CD4-positive, alpha-beta T cell treated with Interferon alpha-2 for 1 hour (primary cell): ENCODE results near the gene LRMDA.

Source experiments
- DNase-seq, 2 donors: peaks; one replicate each; pipeline ENCODE4 v3.0.0-alpha.2; 2020 to 2022

Gene LRMDA

GRCh38 chr10:75887992-75888680, 456.7 kb downstream of the LRMDA start:
- DNase-seq = no peak

- DNase-seq = no peak
These were observed 457.6 kb downstream of the LRMDA start for GRCh38 chr10:75889051-75889450.

- DNase-seq = no peak
These were observed 463.3 kb downstream of the LRMDA start for GRCh38 chr10:75894761-75895160.

- no peak for DNase-seq
These were observed 463.8 kb downstream of the LRMDA start for GRCh38 chr10:75895259-75895658.

GRCh38 chr10:75899816-75900390, 468.5 kb downstream of the LRMDA start:
- DNase-seq = no peak

- DNase-seq = no peak
These were observed 471.4 kb downstream of the LRMDA start for GRCh38 chr10:75902816-75903215.

- no peak for DNase-seq
These were observed 473.3 kb downstream of the LRMDA start for GRCh38 chr10:75904499-75905283.

- DNase-seq = no peak
These were observed 474.1 kb downstream of the LRMDA start for GRCh38 chr10:75905490-75905889.

GRCh38 chr10:75910032-75910431, 478.6 kb downstream of the LRMDA start:
- no peak for DNase-seq

GRCh38 chr10:75911426-75911825, 480.0 kb downstream of the LRMDA start:
- no peak for DNase-seq

- no peak for DNase-seq
These were observed 485.5 kb downstream of the LRMDA start for GRCh38 chr10:75916906-75917305.

- no peak for DNase-seq
These were observed 488.5 kb downstream of the LRMDA start for GRCh38 chr10:75919913-75920312.

GRCh38 chr10:75922435-75922834, 491.0 kb downstream of the LRMDA start:
- no peak for DNase-seq

- no peak for DNase-seq
These were observed 493.0 kb downstream of the LRMDA start for GRCh38 chr10:75924309-75924902.

- DNase-seq = no peak
These were observed 494.6 kb downstream of the LRMDA start for GRCh38 chr10:75925999-75926398.

- DNase-seq = no peak
These were observed 495.3 kb downstream of the LRMDA start for GRCh38 chr10:75926763-75927162.

- DNase-seq = no peak
These were observed 496.8 kb downstream of the LRMDA start for GRCh38 chr10:75928231-75928630.

- DNase-seq = no peak
These were observed 498.3 kb downstream of the LRMDA start for GRCh38 chr10:75929630-75930161.

- no peak for DNase-seq
These were observed 501.5 kb downstream of the LRMDA start for GRCh38 chr10:75932921-75933320.

- DNase-seq = no peak
These were observed 503.8 kb downstream of the LRMDA start for GRCh38 chr10:75935240-75935639.

- no peak for DNase-seq
These were observed 504.4 kb downstream of the LRMDA start for GRCh38 chr10:75935650-75936400.

GRCh38 chr10:75936841-75937240, 505.4 kb downstream of the LRMDA start:
- DNase-seq = no peak

GRCh38 chr10:75937823-75938222, 506.4 kb downstream of the LRMDA start:
- no peak for DNase-seq
